Fibroblast of gingiva (primary cell): ENCODE measurements around the gene AOC1.
A peak's percentile ranks its signal among the peaks of the same experiment; 100 is the strongest.
"Not testable (repeated sequence)": the region's sequence is repeated elsewhere in the genome, so short reads cannot be mapped to it uniquely, and the experiment has no call there.

Source experiments
- DNase-seq: peaks from one replicate; pipeline ENCODE4 v3.0.0-alpha.2; 2011; ENCODE audit warnings: low read depth

AOC1 gene

DNA sequence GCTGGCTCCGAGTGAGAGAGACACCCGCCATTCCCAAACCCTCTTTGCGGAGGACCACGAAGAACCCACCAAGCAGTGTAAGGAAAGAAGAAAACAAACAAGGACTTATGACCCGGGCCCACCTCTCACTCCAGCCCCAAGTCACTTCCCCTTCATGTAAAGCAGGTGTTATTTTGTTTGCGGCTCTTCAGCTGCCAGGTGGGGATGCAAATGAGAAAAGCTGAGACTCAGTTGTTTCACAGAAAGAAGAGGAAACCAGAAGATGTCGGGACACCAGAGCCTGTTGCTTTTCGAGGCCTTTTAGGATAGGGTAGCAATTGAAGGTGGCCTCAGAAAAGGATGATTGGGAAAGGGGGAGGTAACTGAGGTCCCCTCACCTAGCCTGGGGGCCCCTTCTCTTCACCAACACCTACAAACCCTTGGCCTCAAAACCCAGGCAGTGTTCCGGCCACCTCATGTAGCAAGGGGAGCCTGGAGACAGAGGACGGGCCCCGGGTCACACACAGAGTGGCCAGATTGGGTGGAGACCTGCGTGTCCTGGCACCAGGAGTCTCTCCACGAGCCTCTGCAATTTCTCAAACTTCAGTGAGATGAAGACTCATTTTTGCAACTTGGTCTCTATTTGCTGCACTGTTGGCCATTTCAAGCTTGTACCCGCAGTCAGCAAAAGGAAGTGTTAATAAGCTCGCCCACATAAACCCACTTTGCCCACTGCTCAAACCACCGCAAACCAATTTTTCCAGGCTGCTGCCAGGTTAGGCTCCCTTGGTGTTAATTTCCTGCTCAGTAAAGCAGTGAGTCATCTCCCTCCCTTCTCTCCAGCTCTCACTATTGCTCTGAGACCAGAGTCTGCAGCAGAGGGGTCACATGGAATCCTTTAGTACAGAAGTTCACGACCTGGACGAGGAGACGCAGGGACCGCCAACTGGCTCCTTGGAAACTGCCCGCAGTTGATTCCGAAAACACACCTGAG, 45.5 kb downstream of the AOC1 start:
- no peak for DNase-seq

DNA sequence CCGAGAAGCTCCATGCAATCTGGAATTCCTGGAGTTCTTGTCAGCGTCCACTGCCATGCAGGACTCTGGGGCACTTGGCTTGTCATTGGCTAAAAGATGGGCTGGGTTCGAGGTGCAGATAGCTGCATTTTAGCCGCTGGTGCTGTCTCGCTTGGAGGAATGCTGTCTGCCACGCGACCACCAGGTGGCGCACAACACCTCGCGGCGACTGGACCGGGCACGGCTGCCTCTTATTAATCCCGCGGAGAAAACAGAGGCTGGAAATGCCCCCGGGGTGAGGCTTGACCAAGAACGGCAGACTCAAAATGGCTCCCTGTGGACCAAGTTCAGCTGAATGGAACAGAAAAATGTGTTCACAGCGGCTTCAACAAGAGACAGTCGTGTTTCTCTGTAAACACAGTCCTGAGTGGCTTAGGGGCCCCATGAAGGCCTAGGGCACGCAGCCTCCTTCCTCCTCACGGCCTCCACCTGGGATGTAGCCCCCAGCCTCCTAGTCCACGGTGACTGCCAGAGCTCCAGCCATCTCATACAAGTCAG, 46.2 kb downstream of the AOC1 start:
- peak; percentile 50 for DNase-seq

DNA sequence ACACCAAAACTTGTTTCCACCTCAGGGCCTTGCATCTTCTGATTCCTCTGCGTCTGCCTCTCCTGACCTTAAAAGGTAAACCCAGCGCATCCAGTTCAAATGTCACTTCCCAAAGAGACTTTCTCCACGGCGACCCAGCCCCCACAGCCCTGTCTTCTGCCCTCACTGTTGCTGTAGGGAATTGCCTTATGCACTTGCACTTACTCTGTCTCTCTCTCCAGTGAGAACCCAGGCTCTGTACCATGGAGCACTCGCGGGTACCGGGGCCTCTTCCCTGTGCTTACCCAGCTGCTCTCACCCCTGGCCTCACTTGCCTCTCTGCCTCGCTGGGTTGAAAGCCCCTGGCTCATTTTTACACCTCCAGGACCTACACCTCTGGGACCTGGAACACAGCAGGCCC, 48.4 kb downstream of the AOC1 start:
- no peak for DNase-seq

DNA sequence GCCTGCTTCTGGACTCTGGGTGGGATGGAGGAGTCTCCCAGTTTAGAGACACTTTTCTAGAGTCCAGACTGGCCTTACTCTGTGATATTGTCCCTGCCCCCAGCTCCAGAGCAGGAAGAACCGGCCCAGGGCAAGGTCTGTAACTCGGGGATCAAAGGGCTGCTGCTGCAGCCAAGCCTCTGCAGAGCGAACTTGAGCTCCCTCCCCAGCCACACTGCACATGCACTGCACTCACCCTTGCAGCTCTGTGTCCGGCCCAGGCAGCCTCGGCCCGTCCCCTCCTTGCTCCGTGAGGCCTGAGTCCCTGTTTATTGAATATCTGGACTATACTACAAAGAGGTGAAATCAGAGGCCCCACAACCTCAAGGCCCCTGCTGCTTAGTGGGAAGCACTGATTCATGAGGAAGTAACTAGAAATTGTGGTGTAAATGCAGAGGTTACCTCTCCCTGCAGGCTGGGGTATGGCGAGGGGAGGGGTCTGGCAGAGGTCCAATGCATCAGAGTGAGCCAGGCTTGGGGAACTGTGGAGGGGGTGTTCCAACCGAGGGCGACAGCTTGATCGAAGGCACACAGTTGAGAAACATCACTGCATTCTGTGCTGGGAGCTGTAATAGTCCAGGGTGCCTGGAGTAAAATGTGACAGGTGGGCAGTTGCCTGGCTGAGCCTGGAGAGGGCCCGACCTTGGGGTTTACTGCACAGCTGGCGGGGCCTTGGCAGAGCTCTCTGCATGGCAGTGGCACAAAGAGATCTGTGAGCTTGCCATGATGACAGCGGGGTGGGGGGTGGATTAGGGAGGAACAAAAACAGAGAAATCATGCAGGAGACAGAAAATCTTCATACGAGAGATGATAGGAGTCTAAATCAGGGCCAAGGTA, 49.1 kb downstream of the AOC1 start:
- no peak for DNase-seq

DNA sequence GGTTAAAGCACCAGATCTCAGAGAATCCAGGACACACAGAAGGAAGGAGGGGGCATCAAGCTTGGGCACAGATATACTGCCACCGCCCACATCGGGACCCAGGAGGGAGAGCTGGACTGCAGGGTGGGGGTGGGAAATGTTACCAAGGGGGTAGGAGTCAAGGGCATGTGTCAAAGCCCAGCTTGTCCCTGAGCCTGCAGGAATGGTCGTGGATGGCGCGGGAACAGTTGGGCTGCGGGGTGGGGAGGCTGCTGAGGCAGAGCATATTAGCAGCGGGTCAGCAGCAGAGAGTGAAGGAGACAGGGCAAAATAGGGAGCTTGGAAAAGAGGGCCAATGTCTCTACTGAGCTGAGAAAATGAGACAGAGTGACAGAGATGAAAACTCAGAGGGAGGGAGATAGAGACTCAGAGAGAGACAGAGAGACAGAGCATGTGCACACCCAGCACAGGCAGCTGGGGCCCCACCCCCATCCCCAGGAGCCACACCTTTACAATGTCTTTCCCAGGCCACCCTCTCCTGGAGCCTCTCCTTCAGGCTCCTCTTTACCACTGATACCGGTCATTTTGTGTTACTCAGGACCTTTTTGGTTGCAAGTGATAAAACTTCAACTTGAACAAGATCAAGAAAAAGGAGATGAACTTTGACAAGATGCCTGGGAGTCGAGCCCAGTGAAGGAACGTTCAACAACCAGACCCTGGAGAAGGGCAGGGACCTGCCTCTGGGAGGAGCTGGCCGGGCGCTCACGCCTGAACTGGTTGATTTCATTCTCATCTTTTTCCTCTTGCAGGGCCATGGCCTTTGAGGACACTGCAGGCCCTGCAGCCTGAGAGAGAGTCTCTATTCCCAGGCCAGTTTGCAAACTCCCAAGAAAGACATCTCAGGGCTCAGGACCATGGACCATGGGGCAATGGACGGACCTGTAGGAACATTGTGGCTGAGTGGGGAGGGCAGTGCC, 50.0 kb downstream of the AOC1 start:
- DNase-seq, result no peak

DNA sequence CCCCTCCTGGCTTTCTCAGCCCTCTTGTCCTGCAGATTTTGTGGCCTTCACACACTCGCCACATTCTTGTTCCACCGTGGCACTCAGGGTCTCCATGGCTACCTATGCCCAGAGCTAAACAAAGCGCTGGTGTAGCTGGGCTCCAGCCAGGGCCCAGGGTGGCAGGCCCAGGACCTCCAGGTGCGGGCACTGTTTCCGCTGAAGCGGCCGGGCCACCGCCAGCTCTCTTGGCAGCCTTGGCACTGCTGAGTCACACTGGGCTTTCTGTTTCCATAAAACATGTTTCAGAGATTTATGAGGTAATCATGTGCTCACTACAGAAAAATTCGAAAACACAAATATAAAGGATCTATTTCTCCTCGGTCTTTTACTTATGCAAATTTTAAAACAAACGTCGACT, 51.3 kb downstream of the AOC1 start:
- peak; percentile 55 for DNase-seq

DNA sequence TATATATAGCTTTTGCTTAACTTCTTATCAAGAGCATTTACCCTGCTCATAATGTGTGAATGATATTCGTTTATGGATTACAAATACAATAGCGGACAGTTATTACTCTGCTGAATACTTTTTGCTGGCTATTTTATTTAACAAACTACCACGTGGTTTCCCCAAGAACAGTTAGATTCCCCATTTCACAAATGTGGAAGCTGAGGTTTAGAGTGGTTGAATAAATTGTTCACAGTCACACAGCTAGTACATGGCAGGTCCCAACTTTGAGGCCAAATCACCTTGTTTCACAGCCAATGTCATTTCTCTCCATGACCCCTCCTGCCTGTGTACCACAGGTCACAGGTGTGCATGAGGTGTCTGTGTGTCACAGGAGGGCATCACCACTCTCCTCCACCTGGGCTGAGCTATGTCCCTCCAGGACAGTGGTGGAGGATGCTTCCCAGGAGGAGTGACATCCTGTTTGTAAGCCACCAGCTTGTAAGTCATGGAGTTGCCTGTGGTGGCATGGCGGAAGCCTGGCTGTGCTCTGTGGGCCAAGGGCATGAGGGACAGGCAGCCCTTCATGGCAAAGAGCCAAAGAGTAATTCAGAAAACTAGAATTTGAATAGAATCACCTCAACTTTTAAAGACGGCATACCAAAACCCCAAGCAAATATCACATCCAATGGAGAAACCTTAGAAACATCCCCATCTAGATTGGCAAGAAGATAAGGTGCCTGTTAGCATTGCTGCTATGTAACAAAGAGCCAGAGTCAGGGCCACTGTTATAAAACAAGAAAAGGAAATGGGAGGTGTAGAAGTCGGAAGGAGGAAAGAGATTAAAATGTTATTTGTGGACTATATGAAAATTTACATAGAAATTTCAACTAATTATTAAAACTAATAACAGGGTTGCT, 51.9 kb downstream of the AOC1 start:
- DNase-seq, result no peak

DNA sequence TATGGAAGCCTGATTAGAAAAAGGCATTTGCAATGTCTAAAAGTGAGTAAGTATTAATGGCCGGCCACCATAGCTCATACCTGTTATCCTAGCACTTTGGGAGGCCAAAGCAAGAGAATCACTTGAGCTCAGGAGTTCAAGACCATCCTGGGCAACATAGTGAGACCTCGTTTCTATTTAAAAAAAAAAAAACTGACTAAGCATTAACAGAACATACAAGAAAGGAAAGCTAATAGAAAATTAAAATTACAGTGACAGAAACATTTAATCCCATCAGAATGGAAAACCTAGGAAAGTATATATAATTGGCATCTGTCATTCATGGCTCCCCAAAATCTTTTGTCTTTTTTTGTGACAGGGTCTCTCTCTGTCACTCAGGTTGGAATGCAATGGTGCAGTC, 55.9 kb downstream of the AOC1 start:
- DNase-seq, result no peak

DNA sequence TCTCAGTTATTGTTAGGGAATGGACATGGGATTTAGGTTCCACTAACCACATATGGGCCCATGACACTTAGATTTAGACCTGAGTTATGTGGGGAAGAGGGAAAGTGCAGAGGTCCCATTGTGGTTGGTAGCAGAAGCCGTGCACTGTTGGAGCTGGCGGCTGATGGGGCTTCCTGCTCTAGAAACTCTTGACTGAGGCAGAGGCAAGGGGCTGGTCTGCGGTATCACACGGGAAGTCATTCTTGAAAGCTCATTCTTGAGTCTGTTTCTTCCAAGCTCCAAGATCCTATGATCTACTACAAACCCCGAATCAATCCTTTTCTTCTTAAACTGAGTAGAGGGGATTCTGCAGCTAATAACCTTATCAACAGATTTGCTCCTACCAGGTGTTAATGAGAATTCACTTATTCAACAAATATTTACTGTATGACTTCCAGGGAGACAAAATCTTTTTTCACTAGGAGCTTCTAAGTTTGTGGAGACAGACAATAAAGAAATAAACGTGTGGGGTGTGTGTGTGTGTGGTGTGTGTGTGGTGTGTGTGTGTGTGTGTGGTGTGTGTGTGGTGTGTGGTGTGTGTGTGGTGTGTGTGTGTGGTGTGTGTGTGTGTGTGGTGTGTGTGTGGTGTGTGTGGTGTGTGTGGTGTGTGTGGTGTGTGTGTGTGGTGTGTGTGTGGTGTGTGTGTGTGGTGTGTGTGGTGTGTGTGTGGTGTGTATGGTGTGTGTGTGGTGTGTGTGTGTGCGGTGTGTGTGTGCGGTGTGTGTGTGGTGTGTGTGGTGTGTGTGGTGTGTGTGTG, 57.1 kb downstream of the AOC1 start:
- no peak for DNase-seq

DNA sequence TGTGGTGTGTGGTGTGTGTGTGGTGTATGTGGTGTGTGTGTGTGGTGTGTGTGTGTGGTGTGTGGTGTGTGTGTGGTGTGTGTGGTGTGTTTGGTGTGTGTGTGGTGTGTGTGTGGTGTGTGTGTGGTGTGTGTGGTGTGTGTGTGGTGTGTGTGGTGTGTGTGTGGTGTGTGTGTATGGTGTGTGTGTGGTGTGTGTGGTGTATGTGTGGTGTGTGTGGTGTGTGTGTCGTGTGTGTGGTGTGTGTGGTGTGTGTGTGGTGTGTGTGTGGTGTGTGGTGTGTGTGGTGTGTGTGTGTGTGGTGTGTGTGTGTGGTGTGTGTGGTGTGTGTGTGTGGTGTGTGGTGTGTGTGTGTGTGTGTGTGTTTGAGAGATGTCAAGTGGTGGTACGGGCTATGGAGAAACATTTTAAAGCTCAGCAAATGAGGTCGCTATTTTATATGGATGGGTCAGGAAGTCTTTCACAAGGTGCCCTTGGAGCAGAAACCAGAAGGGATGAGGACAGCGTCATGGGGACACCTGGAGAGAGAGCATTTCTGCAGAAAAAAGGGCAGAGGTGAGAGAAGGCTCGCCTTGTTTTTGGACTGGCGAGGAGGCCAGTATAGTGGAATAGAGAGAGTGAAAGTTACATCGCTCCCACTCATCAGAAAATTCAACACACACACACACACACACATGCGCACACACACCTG, 58.1 kb downstream of the AOC1 start:
- DNase-seq, result not testable (repeated sequence)

DNA sequence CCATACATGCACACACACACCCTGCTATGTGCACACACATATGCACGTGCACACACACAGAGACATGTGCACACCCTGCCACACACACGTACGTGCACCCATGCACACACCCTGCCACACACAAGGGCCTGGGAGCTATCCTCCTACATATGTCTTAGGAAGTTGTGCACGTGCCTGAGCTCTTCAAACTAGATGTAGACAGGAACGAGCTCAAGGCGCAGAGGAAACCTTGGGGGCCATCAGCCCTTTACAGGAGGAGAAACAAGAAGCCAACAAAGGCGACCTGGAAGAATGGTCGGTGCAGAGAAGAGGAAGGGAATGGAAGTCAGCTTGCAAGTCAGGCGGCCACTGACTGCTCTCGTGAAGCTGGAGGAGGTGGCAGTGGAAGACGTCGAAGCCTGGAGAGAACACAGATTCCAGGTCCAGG, 58.7 kb downstream of the AOC1 start:
- no peak for DNase-seq
